ENCODE results near the gene TOMM22.

TOMM22 gene

DNA sequence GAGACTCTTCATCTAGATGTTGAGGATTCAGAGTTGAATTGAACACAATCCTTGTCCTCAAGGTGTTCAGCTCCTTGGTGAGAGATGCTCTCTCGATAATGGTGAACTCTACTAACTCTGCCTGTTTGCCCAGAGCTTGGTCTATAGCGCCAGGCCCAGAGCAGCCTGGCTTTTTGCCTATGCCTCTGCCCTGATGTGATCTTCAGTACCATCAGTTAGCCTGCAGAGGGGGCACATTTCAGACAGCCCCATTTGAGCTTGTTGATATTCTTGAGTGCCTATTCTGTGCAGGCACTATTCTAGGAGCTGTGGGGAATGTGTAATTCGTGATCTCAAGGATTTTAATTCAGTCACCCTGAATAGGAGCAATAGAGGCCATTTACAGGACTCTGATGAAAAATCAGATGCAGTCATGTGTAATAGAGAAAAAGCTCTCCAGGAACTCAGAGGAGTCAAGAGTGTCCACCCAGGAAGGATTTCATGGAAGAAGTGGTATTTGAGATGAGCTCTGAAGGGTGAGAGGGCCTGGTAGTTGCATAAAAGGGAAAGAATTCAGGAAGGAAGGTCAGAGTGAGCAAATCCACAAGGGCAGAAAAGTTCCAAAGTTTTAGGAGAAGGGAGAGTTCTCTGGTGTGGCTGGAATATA lies 43.3 kb downstream of the TOMM22 start:
- DNase-seq (ENCODE audit: low spot score) = no peak

DNA sequence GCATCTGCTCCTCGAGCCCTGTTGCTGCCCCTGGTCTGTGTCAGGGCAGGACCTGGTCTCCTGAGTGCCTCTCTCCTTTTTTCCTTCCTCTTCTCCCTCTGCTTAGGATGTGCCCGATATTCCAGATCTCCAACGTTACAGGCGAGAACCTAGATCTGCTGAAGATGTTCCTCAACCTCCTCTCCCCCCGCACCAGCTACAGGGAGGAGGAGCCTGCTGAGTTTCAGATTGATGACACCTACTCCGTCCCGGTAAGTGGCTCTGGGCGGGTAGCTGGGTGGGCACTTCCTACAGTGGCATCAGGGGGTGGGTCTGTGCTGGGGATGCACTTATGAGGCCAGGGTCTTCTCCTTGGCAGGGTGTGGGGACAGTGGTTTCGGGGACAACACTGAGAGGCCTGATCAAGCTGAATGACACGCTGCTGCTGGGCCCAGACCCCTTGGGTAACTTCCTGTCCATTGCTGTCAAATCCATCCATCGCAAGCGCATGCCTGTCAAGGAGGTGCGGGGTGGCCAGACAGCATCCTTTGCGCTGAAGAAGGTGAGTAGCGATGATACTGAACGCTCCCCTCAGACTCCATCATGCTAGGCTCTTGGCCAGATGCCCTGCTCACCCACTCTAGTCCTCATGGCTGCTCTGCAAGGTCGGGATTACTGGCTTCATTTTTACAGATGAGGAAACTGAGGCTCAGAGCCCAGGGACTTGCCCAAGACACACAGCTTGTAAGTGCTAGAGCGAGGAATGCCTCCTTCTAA lies 44.3 kb downstream of the TOMM22 start:
- in situ Hi-C loops (cut with MboI; ENCODE audit: low pct_unique_long_range_greater_than_20kb, low sequenced_read_pairs, unreplicated experiment) = no loop called here
- TF ChIP-seq, protein P1, sequence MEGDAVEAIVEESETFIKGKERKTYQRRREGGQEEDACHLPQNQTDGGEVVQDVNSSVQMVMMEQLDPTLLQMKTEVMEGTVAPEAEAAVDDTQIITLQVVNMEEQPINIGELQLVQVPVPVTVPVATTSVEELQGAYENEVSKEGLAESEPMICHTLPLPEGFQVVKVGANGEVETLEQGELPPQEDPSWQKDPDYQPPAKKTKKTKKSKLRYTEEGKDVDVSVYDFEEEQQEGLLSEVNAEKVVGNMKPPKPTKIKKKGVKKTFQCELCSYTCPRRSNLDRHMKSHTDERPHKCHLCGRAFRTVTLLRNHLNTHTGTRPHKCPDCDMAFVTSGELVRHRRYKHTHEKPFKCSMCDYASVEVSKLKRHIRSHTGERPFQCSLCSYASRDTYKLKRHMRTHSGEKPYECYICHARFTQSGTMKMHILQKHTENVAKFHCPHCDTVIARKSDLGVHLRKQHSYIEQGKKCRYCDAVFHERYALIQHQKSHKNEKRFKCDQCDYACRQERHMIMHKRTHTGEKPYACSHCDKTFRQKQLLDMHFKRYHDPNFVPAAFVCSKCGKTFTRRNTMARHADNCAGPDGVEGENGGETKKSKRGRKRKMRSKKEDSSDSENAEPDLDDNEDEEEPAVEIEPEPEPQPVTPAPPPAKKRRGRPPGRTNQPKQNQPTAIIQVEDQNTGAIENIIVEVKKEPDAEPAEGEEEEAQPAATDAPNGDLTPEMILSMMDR (IDR thresholded peaks at IDR 0.05; ENCODE audit: extremely low read depth, insufficient read depth, missing control alignments) = no peak
- DNase-seq (ENCODE audit: low spot score) = no peak

More for the DNA sequence above, 43.3 kb downstream of the TOMM22 start:
- in situ Hi-C loops (cut with MboI; ENCODE audit: low pct_unique_long_range_greater_than_20kb, low sequenced_read_pairs, unreplicated experiment) = no loop called here
- TF ChIP-seq, protein P1 (IDR thresholded peaks at IDR 0.05; ENCODE audit: extremely low read depth, insufficient read depth, missing control alignments) = peak; percentile 41

DNA sequence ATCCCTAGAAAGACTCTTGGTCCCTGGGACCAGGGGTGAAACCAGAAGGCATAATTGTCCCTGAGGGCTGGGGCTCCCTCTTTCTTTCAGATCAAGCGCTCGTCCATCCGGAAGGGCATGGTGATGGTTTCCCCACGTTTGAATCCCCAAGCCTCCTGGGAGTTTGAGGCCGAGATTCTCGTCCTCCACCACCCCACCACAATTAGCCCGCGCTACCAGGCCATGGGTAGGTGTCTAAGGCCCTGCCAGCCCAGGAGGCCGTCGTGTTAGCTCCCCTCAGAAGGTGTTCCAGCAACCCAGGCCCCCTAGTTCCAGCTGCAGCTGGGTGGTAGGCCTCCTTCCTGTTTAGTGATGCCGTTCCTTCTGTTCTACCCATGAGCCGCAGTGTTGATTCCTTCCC lies 45.4 kb downstream of the TOMM22 start:
- TF ChIP-seq, protein P1 (IDR thresholded peaks at IDR 0.05; ENCODE audit: extremely low read depth, insufficient read depth, missing control alignments) = no peak
- in situ Hi-C loops (cut with MboI; ENCODE audit: low pct_unique_long_range_greater_than_20kb, low sequenced_read_pairs, unreplicated experiment) = no loop called here

DNA sequence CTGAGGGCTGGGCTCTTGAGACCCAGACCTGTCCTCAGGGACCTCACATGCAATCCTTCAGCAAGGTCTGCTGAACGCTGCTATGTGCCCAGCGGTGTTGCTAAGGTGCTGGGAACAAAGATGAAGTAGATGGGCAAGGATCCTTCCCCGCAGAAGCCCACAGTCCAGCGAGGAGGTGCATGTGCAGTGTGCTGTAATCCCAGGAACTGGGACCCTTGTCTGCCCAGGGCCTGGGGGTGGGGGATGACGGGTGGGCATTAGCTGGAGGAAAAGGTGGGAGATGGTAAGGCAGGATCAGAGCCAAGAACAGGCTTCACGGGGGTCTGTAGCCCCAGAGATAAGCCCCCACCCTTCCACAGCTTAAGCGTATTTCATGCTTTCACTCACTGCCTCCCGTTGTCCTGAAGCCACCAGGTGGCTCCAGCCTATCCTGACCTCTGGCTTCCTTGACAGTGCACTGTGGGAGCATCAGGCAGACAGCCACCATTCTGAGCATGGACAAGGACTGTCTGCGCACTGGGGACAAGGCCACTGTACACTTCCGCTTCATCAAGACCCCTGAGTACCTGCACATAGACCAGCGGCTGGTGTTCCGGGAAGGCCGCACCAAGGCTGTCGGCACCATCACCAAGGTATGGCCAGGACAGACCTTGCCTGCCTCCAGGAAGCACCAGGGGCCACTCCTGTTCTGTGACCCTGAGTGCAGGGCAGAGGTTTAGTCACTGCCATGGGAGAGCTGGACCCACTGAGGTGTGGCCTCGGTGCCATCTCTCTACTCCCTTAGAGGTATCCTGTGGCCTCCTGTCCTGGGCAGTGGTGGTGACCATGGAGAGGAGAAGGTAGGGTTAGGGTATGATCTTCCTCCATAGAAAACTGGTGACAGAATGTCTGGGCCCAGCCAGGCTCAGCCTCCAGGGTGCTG lies 46.0 kb downstream of the TOMM22 start:
- in situ Hi-C loops (cut with MboI; ENCODE audit: low pct_unique_long_range_greater_than_20kb, low sequenced_read_pairs, unreplicated experiment) = no loop called here
- TF ChIP-seq, protein P1 (IDR thresholded peaks at IDR 0.05; ENCODE audit: extremely low read depth, insufficient read depth, missing control alignments) = no peak

More for the DNA sequence above, 45.4 kb downstream of the TOMM22 start:
- DNase-seq (ENCODE audit: low spot score) = no peak

GRCh38 chr22:38728871-38729796 lies 47.4 kb downstream of the TOMM22 start:
- in situ Hi-C loops (cut with MboI; ENCODE audit: low pct_unique_long_range_greater_than_20kb, low sequenced_read_pairs, unreplicated experiment) = no loop called here
- DNase-seq (ENCODE audit: low spot score) = no peak
- TF ChIP-seq, protein P1 (IDR thresholded peaks at IDR 0.05; ENCODE audit: extremely low read depth, insufficient read depth, missing control alignments) = no peak

More for the DNA sequence above, 46.0 kb downstream of the TOMM22 start:
- no peak for DNase-seq (ENCODE audit: low spot score)

Data from GM13977 (cell line).